B cell (primary cell): Measurements from ENCODE around the gene ALDH1A2. TPM values are rescaled to one million over a fixed set of nuclear protein-coding genes. Genes with fewer than 3 reads are reported as not detected.

Source experiments
- ATAC-seq: fragments of 200-7000 bp; cut with Tn5 transposase; one replicate; pipeline ENCODE4 v1.10.0; 2021; ENCODE audit warnings: low read depth, mild to moderate bottlenecking, moderate number of reproducible peaks, moderate library complexity
- CTCF ChIA-PET: fragments of 350-600 bp; sonication (Branson Sonifier 250); formaldehyde crosslinking; loops from one replicate; lab custom pipeline; 2021; ENCODE audit warnings: antibody characterized with exemption, inconsistent platforms; lab: Charles Lee
- POLR2A ChIA-PET: fragments of 350-600 bp; sonication (Branson Sonifier 250); formaldehyde crosslinking; loops from one replicate; lab custom pipeline; 2021; ENCODE audit warnings: antibody characterized with exemption; lab: Charles Lee
- DNase-seq: peaks from one replicate; pipeline ENCODE4 v3.0.0; 2013
- H2AFZ ChIP-seq: 2 replicates; pipeline ENCODE4 v1.6.1; 2012; ENCODE audit warnings: mild to moderate bottlenecking, low read depth, low read length; ENCODE audit not compliant: insufficient read depth, poor library complexity, severe bottlenecking
- H3K27ac ChIP-seq, 2 donors: 1 replicate in 1 of 2; 2 replicates in 1 of 2; pipeline ENCODE4 v1.5.1; 2012 to 2013; ENCODE audit warnings: low read length in 2 of 2, mild to moderate bottlenecking in 2 of 2, moderate library complexity in 1 of 2
- H3K27me3 ChIP-seq, 4 experiments: fragments of 200-600 bp in 1 of 4; sonication (generic) in 1 of 4; replicated peaks in 1 of 4; 1 replicate in 2 of 4; 2 replicates in 2 of 4; pipeline versions ENCODE4 v1.6.1 to v1.7.0; 2013 to 2016; ENCODE audit warnings: low read length in 3 of 4, mild to moderate bottlenecking in 2 of 4, mixed read lengths in 1 of 4, moderate library complexity in 1 of 4; ENCODE audit not compliant: insufficient read depth in 4 of 4, control insufficient read depth in 3 of 4; ENCODE audit errors: control extremely low read depth in 1 of 4
- H3K36me3 ChIP-seq, 2 experiments: replicated peaks in 1 of 2; 1 replicate in 1 of 2; 2 replicates in 1 of 2; pipeline versions ENCODE4 v1.6.1 to v1.7.1; 2013; ENCODE audit warnings: low read length in 1 of 2; ENCODE audit not compliant: insufficient read depth in 2 of 2, control insufficient read depth in 1 of 2; ENCODE audit errors: control extremely low read depth in 1 of 2, extremely low read depth in 1 of 2
- H3K4me1 ChIP-seq, 2 donors: fragments of 200-600 bp in 1 of 2; sonication (generic) in 1 of 2; 1 replicate in 1 of 2; 2 replicates in 1 of 2; pipeline versions ENCODE4 v1.5.1 to v1.6.1; 2013 to 2017; ENCODE audit warnings: low read length in 2 of 2; ENCODE audit not compliant: control insufficient read depth in 2 of 2, insufficient read depth in 2 of 2
- H3K4me2 ChIP-seq: replicated peaks from 2 replicates; pipeline ENCODE3; 2012; ENCODE audit warnings: mild to moderate bottlenecking, low read depth, low read length; ENCODE audit not compliant: poor library complexity, severe bottlenecking
- H3K4me3 ChIP-seq, 5 experiments: fragments of 200-600 bp in 1 of 5; sonication (generic) in 1 of 5; 1 replicate in 3 of 5; 2 replicates in 2 of 5; pipeline versions ENCODE4 v1.5.1 to v1.7.0; 2011 to 2016; ENCODE audit warnings: low read length in 4 of 5, mild to moderate bottlenecking in 4 of 5, low read depth in 2 of 5, control low read depth in 1 of 5, moderate library complexity in 1 of 5; ENCODE audit not compliant: insufficient read depth in 1 of 5; ENCODE audit errors: control extremely low read depth in 1 of 5, extremely low read depth in 1 of 5
- H3K79me2 ChIP-seq: fragments of 200-600 bp; sonication (generic); one replicate; pipeline ENCODE4 v1.6.0; 2016; ENCODE audit warnings: low read length; ENCODE audit not compliant: control insufficient read depth, insufficient read depth
- H3K9ac ChIP-seq: fragments of 200-600 bp; sonication (generic); 2 replicates; pipeline ENCODE4 v1.6.1; 2017; ENCODE audit warnings: mild to moderate bottlenecking, low read length, moderate library complexity
- H3K9me3 ChIP-seq, 3 donors: one replicate each; pipeline versions ENCODE4 v1.6.1 to v1.7.1; 2013; ENCODE audit warnings: low read length in 2 of 3; ENCODE audit not compliant: control insufficient read depth in 2 of 3, insufficient read depth in 1 of 3; ENCODE audit errors: control extremely low read depth in 1 of 3
- H4K20me1 ChIP-seq: 2 replicates; pipeline ENCODE4 v1.6.0; 2012; ENCODE audit warnings: mild to moderate bottlenecking, low read length; ENCODE audit not compliant: insufficient read depth, control insufficient read depth, poor library complexity, severe bottlenecking
- H3K27ac Mint-ChIP-seq: one replicate; pipeline ENCODE4 v1.8.0; 2021; ENCODE audit warnings: mixed read lengths
- H3K27me3 Mint-ChIP-seq: one replicate; pipeline ENCODE4 v1.8.0; 2021; ENCODE audit warnings: mixed read lengths
- H3K4me1 Mint-ChIP-seq: one replicate; pipeline ENCODE4 v1.8.0; 2021; ENCODE audit warnings: mixed read lengths
- H3K4me3 Mint-ChIP-seq: one replicate; pipeline ENCODE4 v1.8.0; 2021; ENCODE audit warnings: mixed read lengths
- H3K9me3 Mint-ChIP-seq: one replicate; pipeline ENCODE4 v1.8.0; 2022; ENCODE audit warnings: mixed read lengths; ENCODE audit not compliant: insufficient read depth
- EZH2 ChIP-seq: IDR thresholded peaks from 2 replicates; pipeline ENCODE4 v1.6.1; 2012; ENCODE audit warnings: borderline replicate concordance, low read depth, mild to moderate bottlenecking, moderate library complexity, low read length; ENCODE audit not compliant: insufficient read depth, poor library complexity, severe bottlenecking
- WGBS: methylation state at CpG from one replicate; pipeline ENCODE4 v1.1.5; 2013; ENCODE audit warnings: missing lambda C conversion rate; ENCODE audit not compliant: insufficient coverage; 5-methylcytosine and 5-hydroxymethylcytosine counted together
- intact Hi-C: fragments of 100-400 bp; cut with micrococcal nuclease; formaldehyde crosslinking; loops from one replicate; pipeline ENCODE4 v1.10.0; 2022
- polyA plus RNA-seq: library from polyadenylated mRNA; depleted of rRNA; stranded (reverse); fragments of >200 nt; gene quantifications from 2 replicates; pipeline ENCODE4 v1.2.3, GENCODE V29; 2012
- total RNA-seq, 2 donors: library from RNA; stranded (reverse); fragments of 120-200 nt in 1 of 2; gene quantifications; 1 replicate in 1 of 2; 2 replicates in 1 of 2; pipeline versions ENCODE4 v1.2.3 to v1.2.4, GENCODE V29; 2013 to 2022
- TF ChIP-seq, protein P1 (sequence below): fragments of 200-600 bp; IDR thresholded peaks from one replicate; pipeline ENCODE4 v1.8.0; 2022; ENCODE audit warnings: antibody characterized with exemption, mild to moderate bottlenecking

Gene ALDH1A2
- total and polyA plus RNA-seq, 2 donors (not counting 1 experiment from before 2014, with no cell fraction given) = not detected

DNA sequence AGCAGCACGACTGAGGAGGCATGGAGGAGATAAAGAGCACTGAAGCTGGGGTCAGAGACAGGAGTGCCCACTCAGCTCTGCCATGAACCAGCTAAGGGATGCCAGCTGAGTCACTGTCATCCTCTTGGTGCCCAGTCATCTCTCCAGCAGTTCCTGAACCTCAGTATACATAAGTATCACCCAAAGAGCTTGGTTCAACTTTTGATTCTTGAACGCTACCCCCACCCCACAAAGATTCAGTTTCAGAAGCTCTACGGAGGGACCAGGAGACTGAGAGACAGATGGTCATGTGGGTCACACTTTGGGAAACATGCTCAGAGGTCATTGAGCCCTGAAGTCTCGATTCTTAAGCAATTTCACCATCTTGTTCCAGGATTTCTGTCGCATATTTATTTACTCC, 108.4 kb downstream of the ALDH1A2 start:
- Histone ChIP-seq H3K4me3 (no peak overlapping the region), H3K4me1 (no peaks in the 10 kb centered on the region), H3K27me3 (no peaks in the 10 kb centered on the region), H3K4me2 (no peak overlapping the region), H3K9me3 (no peaks in the 10 kb centered on the region), H3K36me3 (no peaks in the 10 kb centered on the region), H3K9ac (no peak overlapping the region), H3K27ac (no peak overlapping the region), H3K79me2 (no peaks in the 10 kb centered on the region), H2AFZ (no peak overlapping the region), H4K20me1 (no peaks in the 10 kb centered on the region)
- intact Hi-C loops = no loop called here
- Mint-ChIP-seq H3K9me3 (no peaks in the 10 kb centered on the region), H3K4me1 (no peaks in the 10 kb centered on the region), H3K27ac (no peak overlapping the region), H3K27me3 (peaks cover 5% of the 10 kb centered on the region), H3K4me3 (no peak overlapping the region)
- ATAC-seq (no peak), DNase-seq (no peak)
- ChIA-PET CTCF (no interaction called here), POLR2A (no interaction called here)
- TF ChIP-seq, protein P1, sequence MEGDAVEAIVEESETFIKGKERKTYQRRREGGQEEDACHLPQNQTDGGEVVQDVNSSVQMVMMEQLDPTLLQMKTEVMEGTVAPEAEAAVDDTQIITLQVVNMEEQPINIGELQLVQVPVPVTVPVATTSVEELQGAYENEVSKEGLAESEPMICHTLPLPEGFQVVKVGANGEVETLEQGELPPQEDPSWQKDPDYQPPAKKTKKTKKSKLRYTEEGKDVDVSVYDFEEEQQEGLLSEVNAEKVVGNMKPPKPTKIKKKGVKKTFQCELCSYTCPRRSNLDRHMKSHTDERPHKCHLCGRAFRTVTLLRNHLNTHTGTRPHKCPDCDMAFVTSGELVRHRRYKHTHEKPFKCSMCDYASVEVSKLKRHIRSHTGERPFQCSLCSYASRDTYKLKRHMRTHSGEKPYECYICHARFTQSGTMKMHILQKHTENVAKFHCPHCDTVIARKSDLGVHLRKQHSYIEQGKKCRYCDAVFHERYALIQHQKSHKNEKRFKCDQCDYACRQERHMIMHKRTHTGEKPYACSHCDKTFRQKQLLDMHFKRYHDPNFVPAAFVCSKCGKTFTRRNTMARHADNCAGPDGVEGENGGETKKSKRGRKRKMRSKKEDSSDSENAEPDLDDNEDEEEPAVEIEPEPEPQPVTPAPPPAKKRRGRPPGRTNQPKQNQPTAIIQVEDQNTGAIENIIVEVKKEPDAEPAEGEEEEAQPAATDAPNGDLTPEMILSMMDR = no peak
- TF ChIP-seq EZH2 = no peak
- WGBS = 74% methylated on average over 4 of the region's 5 CpGs

DNA sequence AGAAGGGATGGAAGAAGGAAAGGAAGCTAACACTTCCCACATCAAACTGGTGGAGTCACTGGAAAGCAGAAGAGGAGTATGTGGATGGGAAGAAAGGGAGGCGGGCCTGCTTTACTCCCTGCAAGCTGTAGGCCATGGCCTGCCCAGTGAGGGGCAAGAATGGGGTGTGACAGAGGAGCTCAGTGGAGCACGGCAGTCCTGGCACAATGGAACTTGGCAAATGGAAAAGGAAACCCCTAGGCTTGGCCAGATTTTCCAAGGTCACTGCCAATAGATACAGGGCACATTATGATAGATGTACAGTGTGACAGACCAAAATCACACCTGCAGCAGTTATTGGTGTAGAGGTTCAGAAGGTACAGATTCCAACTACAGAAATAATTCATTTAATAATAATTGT, 111.6 kb downstream of the ALDH1A2 start:
- H3K27ac ChIP-seq = no peak overlapping the region
- H3K4me3 Mint-ChIP-seq = no peak overlapping the region
- no peak overlapping the region for H2AFZ ChIP-seq
- no CpG with 5 or more reads among the region's 2 CpGs for WGBS
- H3K27me3 Mint-ChIP-seq = peaks cover 4% of the 10 kb centered on the region
- ChIA-PET POLR2A (no interaction called here), CTCF (no interaction called here)
- no peaks in the 10 kb centered on the region for H3K27me3 ChIP-seq
- no peaks in the 10 kb centered on the region for H3K4me1 ChIP-seq
- H3K4me1 Mint-ChIP-seq = no peaks in the 10 kb centered on the region
- no peaks in the 10 kb centered on the region for H3K9me3 Mint-ChIP-seq
- H3K4me3 ChIP-seq = no peak overlapping the region
- H3K9me3 ChIP-seq = no peaks in the 10 kb centered on the region
- no peak overlapping the region for H3K9ac ChIP-seq
- no peak for DNase-seq
- no peaks in the 10 kb centered on the region for H4K20me1 ChIP-seq
- H3K27ac Mint-ChIP-seq = no peak overlapping the region
- H3K4me2 ChIP-seq = no peak overlapping the region
- intact Hi-C loops = no loop called here
- no peak for ATAC-seq
- no peaks in the 10 kb centered on the region for H3K79me2 ChIP-seq
- TF ChIP-seq, protein P1 = no peak
- no peak for TF ChIP-seq EZH2
- H3K36me3 ChIP-seq = no peaks in the 10 kb centered on the region
